ENCODE results near the gene SLC24A3.

Gene SLC24A3

GRCh38 chr20:19375395-19375794 lies 163.0 kb downstream of the SLC24A3 start:
- Histone ChIP-seq H3K4me3 (ENCODE audit: insufficient read depth, low read depth, low read length, poor library complexity, severe bottlenecking) (no peak overlapping the region), H3K27ac (ENCODE audit: insufficient read depth, low read length, poor library complexity, severe bottlenecking) (no peak overlapping the region), H3K36me3 (ENCODE audit: control insufficient read depth, insufficient read depth, low read length) (no peaks in the 10 kb centered on the region), H3K4me1 (ENCODE audit: control insufficient read depth, insufficient read depth, low read length, poor library complexity, severe bottlenecking) (no peaks in the 10 kb centered on the region), H3K27me3 (replicated peaks; ENCODE audit: control insufficient read depth, insufficient read depth, low read length, poor library complexity, severe bottlenecking) (no peaks in the 10 kb centered on the region), H3K9me3 (ENCODE audit: control insufficient read depth, low read length) (no peaks in the 10 kb centered on the region)
- DNase-seq = no peak

DNA sequence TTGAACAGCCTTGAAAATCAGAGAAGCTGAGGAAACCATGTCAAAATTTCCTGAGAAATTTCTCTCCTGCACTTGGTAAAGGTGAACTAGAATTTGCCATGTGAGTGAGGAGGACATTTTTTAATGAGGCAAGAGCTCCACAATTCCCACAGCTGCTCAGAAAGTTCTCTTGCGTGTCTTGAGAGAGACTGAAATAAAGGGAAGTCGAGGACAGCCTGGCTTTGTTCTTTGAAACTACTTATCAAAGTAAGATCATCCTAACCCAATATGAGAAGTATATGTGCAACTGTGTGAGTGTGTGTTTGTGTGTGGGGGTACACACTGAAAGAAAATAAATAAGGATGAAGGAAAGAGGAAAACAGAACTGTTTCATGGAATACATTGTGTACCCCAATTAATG lies 163.4 kb downstream of the SLC24A3 start:
- no peak overlapping the region for H3K27ac ChIP-seq (ENCODE audit: insufficient read depth, low read length, poor library complexity, severe bottlenecking)
- H3K4me3 ChIP-seq (ENCODE audit: insufficient read depth, low read depth, low read length, poor library complexity, severe bottlenecking) = no peak overlapping the region
- no peak for DNase-seq
- H3K36me3 ChIP-seq (ENCODE audit: control insufficient read depth, insufficient read depth, low read length) = no peaks in the 10 kb centered on the region
- no peaks in the 10 kb centered on the region for H3K9me3 ChIP-seq (ENCODE audit: control insufficient read depth, low read length)
- H3K27me3 ChIP-seq (replicated peaks; ENCODE audit: control insufficient read depth, insufficient read depth, low read length, poor library complexity, severe bottlenecking) = no peaks in the 10 kb centered on the region
- no peaks in the 10 kb centered on the region for H3K4me1 ChIP-seq (ENCODE audit: control insufficient read depth, insufficient read depth, low read length, poor library complexity, severe bottlenecking)

DNA sequence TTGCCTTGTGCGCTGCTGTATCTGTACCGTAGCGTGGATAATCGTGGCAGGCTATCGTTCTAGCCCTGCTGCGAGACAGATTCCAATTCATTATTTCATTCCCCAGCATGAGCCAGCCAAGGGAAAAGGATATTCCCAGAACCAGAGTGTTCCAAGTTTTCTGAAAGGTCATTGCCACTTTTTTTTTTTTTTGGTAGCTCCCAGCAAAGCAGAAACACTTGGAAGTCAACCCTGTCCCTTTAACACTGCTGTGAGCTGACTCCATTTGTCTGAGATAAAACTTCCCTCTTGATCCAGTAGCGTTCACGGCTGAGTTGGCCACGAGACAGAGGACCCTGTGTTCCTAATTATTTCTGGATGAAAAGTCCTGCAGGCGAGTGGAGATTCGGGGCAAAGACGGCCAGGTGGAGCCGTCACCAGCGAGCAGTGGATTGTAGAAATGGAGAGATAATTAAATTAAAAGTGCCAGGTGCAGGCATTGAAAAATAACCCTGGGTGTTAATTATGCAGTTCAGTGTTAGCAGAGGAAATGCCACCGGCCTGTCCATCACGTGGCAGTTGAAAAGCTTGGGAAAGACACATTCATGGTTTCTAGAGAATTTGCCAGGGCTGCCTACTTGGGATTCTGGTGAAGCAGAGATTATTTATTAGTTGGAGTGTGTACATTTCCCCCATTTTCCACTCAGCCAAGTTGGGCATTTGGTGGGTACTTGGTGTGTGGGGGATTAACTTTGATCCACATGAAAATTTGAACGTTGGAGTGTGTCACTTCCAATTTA lies 164.2 kb downstream of the SLC24A3 start:
- no peaks in the 10 kb centered on the region for H3K36me3 ChIP-seq (ENCODE audit: control insufficient read depth, insufficient read depth, low read length)
- no peaks in the 10 kb centered on the region for H3K9me3 ChIP-seq (ENCODE audit: control insufficient read depth, low read length)
- no peaks in the 10 kb centered on the region for H3K27me3 ChIP-seq (replicated peaks; ENCODE audit: control insufficient read depth, insufficient read depth, low read length, poor library complexity, severe bottlenecking)
- H3K4me3 ChIP-seq (ENCODE audit: insufficient read depth, low read depth, low read length, poor library complexity, severe bottlenecking) = no peak overlapping the region
- DNase-seq = no peak
- no peaks in the 10 kb centered on the region for H3K4me1 ChIP-seq (ENCODE audit: control insufficient read depth, insufficient read depth, low read length, poor library complexity, severe bottlenecking)
- H3K27ac ChIP-seq (ENCODE audit: insufficient read depth, low read length, poor library complexity, severe bottlenecking) = no peak overlapping the region

DNA sequence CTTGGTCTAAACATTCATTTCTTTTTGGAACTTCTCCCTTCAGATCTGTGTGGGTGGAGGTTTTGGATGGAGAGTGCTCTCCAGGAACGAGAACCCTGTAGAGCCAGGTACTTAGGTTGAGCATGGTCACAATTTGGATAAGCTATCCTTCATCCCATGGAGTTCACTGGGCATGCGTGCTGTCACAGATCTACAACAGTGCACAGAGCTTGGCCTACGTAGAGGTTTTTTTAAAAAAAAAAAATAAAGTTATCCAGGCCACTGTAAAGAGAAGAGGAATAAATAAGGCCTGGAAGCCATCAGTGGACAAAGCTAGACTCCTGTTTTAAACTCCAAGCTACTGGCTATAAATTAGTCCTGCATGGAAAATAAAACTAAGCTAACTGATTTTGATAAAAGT lies 165.6 kb downstream of the SLC24A3 start:
- DNase-seq = no peak
- H3K36me3 ChIP-seq (ENCODE audit: control insufficient read depth, insufficient read depth, low read length) = no peaks in the 10 kb centered on the region
- no peaks in the 10 kb centered on the region for H3K27me3 ChIP-seq (replicated peaks; ENCODE audit: control insufficient read depth, insufficient read depth, low read length, poor library complexity, severe bottlenecking)
- H3K27ac ChIP-seq (ENCODE audit: insufficient read depth, low read length, poor library complexity, severe bottlenecking) = no peak overlapping the region
- no peaks in the 10 kb centered on the region for H3K4me1 ChIP-seq (ENCODE audit: control insufficient read depth, insufficient read depth, low read length, poor library complexity, severe bottlenecking)
- H3K9me3 ChIP-seq (ENCODE audit: control insufficient read depth, low read length) = no peaks in the 10 kb centered on the region
- no peak overlapping the region for H3K4me3 ChIP-seq (ENCODE audit: insufficient read depth, low read depth, low read length, poor library complexity, severe bottlenecking)

DNA sequence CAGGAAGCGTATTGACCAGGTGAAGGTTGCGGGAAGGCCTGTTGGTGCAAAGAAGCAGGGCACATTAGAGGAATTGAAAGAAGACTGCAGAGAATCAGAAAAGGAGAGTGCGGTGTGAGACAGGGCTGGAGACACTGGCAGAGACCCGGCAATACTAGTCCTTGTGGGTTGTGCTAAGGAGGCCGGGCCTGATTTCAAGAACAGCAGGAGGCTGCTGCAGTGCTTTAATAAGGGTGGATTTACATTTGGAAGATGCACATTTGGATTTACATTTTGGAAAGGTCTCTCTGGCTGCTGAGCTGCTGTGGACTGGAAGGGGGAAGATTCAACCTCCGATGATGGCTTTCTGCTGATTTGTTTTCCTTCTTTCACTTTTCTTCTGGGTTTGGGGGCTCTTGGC lies 167.8 kb downstream of the SLC24A3 start:
- no peaks in the 10 kb centered on the region for H3K4me1 ChIP-seq (ENCODE audit: control insufficient read depth, insufficient read depth, low read length, poor library complexity, severe bottlenecking)

GRCh38 chr20:19381947-19382346 lies 169.5 kb downstream of the SLC24A3 start:
- no peaks in the 10 kb centered on the region for H3K9me3 ChIP-seq (ENCODE audit: control insufficient read depth, low read length)
- H3K27me3 ChIP-seq (replicated peaks; ENCODE audit: control insufficient read depth, insufficient read depth, low read length, poor library complexity, severe bottlenecking) = no peaks in the 10 kb centered on the region
- no peak overlapping the region for H3K4me3 ChIP-seq (ENCODE audit: insufficient read depth, low read depth, low read length, poor library complexity, severe bottlenecking)
- no peak for DNase-seq
- H3K4me1 ChIP-seq (ENCODE audit: control insufficient read depth, insufficient read depth, low read length, poor library complexity, severe bottlenecking) = no peaks in the 10 kb centered on the region
- no peaks in the 10 kb centered on the region for H3K36me3 ChIP-seq (ENCODE audit: control insufficient read depth, insufficient read depth, low read length)
- no peak overlapping the region for H3K27ac ChIP-seq (ENCODE audit: insufficient read depth, low read length, poor library complexity, severe bottlenecking)

More for the DNA sequence above, 167.8 kb downstream of the SLC24A3 start:
- H3K4me3 ChIP-seq (ENCODE audit: insufficient read depth, low read depth, low read length, poor library complexity, severe bottlenecking) = no peak overlapping the region
- H3K27me3 ChIP-seq (replicated peaks; ENCODE audit: control insufficient read depth, insufficient read depth, low read length, poor library complexity, severe bottlenecking) = no peaks in the 10 kb centered on the region
- H3K9me3 ChIP-seq (ENCODE audit: control insufficient read depth, low read length) = no peaks in the 10 kb centered on the region
- no peak overlapping the region for H3K27ac ChIP-seq (ENCODE audit: insufficient read depth, low read length, poor library complexity, severe bottlenecking)
- no peaks in the 10 kb centered on the region for H3K36me3 ChIP-seq (ENCODE audit: control insufficient read depth, insufficient read depth, low read length)
- DNase-seq = no peak

DNA sequence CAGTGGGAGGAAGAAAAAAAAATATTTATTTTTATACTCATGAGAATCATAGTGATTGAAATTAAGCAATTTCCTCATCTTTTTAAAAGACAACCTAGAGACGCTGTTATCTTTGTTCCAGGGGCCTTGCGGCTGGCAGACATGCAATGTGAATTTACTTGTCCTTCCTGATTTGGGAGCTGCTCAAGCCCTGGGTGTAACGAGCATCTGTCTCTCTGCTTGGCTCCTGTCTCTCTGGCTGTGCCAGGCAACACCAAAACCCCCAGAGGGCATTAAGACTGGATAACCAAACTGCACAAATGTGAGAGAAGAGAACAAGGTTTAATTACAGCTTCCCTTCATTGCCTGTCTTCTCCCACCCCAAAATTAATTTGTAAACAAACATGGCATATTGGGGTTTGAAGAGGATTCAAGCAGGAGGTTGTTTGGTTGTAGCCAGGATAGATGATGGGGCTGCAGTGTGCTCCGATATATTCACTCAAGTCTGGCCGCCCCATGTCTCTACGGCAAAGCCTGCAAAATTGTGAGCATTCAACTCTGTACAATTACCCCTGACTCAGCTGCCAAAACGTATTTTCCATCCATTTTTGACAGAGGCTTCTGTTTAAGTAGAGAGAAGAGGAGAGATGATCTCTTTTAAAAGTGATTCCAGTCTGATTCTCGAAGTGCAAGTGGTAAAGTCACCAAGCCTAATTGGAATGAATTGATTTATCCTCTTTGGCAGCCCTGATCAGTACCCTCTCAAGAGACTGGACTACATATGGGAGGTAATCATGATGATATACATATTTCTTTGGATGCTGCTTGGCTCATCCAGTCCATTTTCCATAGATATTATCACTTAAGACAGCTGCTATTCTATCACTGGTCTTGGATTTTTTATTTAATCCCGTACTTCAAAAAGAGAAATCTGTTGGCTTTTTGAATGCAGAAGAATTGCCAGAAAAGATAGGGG lies 170.2 kb downstream of the SLC24A3 start:
- no peak overlapping the region for H3K27ac ChIP-seq (ENCODE audit: insufficient read depth, low read length, poor library complexity, severe bottlenecking)
- no peaks in the 10 kb centered on the region for H3K4me1 ChIP-seq (ENCODE audit: control insufficient read depth, insufficient read depth, low read length, poor library complexity, severe bottlenecking)
- no peaks in the 10 kb centered on the region for H3K36me3 ChIP-seq (ENCODE audit: control insufficient read depth, insufficient read depth, low read length)
- no peak overlapping the region for H3K4me3 ChIP-seq (ENCODE audit: insufficient read depth, low read depth, low read length, poor library complexity, severe bottlenecking)
- H3K9me3 ChIP-seq (ENCODE audit: control insufficient read depth, low read length) = no peaks in the 10 kb centered on the region
- DNase-seq = no peak
- H3K27me3 ChIP-seq (replicated peaks; ENCODE audit: control insufficient read depth, insufficient read depth, low read length, poor library complexity, severe bottlenecking) = no peaks in the 10 kb centered on the region

GRCh38 chr20:19384940-19385339 lies 172.5 kb downstream of the SLC24A3 start:
- H3K36me3 ChIP-seq (ENCODE audit: control insufficient read depth, insufficient read depth, low read length) = no peaks in the 10 kb centered on the region
- no peak overlapping the region for H3K4me3 ChIP-seq (ENCODE audit: insufficient read depth, low read depth, low read length, poor library complexity, severe bottlenecking)
- DNase-seq = no peak

DNA sequence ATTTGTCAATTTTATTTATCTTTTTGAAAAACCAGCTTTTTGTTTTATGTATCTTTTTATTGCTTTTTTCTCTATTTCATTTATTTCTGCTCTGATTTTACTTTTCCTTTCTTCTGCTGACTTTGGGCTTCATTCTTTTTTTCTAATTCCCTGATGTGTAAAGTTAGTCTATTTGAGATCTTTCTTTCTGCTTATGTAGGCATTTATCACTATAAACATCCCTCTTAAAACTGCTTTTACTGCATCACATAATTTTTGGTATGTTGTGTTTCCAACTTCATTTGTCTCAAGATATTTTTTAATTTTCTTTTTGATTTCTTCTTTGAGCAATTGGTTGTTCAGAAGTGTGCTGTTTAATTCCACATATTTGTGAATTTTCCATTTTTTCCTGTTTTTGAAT lies 174.8 kb downstream of the SLC24A3 start:
- Histone ChIP-seq H3K9me3 (ENCODE audit: control insufficient read depth, low read length) (no peaks in the 10 kb centered on the region), H3K4me3 (ENCODE audit: insufficient read depth, low read depth, low read length, poor library complexity, severe bottlenecking) (no peak overlapping the region), H3K27me3 (replicated peaks; ENCODE audit: control insufficient read depth, insufficient read depth, low read length, poor library complexity, severe bottlenecking) (no peaks in the 10 kb centered on the region), H3K27ac (ENCODE audit: insufficient read depth, low read length, poor library complexity, severe bottlenecking) (no peak overlapping the region), H3K36me3 (ENCODE audit: control insufficient read depth, insufficient read depth, low read length) (no peaks in the 10 kb centered on the region), H3K4me1 (ENCODE audit: control insufficient read depth, insufficient read depth, low read length, poor library complexity, severe bottlenecking) (no peaks in the 10 kb centered on the region)
- no peak for DNase-seq

More at GRCh38 chr20:19384940-19385339, 172.5 kb downstream of the SLC24A3 start:
- no peaks in the 10 kb centered on the region for H3K9me3 ChIP-seq (ENCODE audit: control insufficient read depth, low read length)
- H3K4me1 ChIP-seq (ENCODE audit: control insufficient read depth, insufficient read depth, low read length, poor library complexity, severe bottlenecking) = no peaks in the 10 kb centered on the region
- H3K27me3 ChIP-seq (replicated peaks; ENCODE audit: control insufficient read depth, insufficient read depth, low read length, poor library complexity, severe bottlenecking) = no peaks in the 10 kb centered on the region
- no peak overlapping the region for H3K27ac ChIP-seq (ENCODE audit: insufficient read depth, low read length, poor library complexity, severe bottlenecking)
